A673 (cell line): ENCODE results near the gene HNRNPF. TPM values are rescaled to one million over a fixed set of nuclear protein-coding genes. Genes with fewer than 3 reads are reported as not detected.

Source experiments
- total RNA-seq: library from RNA; stranded (reverse); gene quantifications from 2 replicates; pipeline ENCODE4 v1.2.3, GENCODE V29; 2021

The HNRNPF gene
- total RNA-seq, 1 experiment from 2014 or later, result 277 TPM

Other genes starting within 250 kb of the HNRNPF start
- gene RASGEF1A, start 142.1 kb downstream of the HNRNPF start, total RNA-seq, result 0.35 TPM in 1 of 2 replicates, not detected in the other
- gene FXYD4, start 37.5 kb downstream of the HNRNPF start, total RNA-seq, result not detected in 2 replicates
- 1.3 and 2.8 TPM in 2 replicates for gene ZNF487, start 27.9 kb upstream of the HNRNPF start, total RNA-seq
- 7.9 and 9.7 TPM in 2 replicates for gene ZNF239, start 165.4 kb upstream of the HNRNPF start, total RNA-seq
- 5.1 and 7.2 TPM in 2 replicates for gene ZNF485, start 197.3 kb upstream of the HNRNPF start, total RNA-seq
- gene ZNF32, start 239.7 kb upstream of the HNRNPF start, total RNA-seq, result 37.6 and 40.1 TPM in 2 replicates